Left colon (tissue), 2 donors: ENCODE data around the gene TEAD1. TPM values are rescaled to one million over a fixed set of nuclear protein-coding genes. Genes with fewer than 3 reads are reported as not detected.
"Not testable (repeated sequence)": the region's sequence is repeated elsewhere in the genome, so short reads cannot be mapped to it uniquely, and the experiment has no call there.

Experiments used
- ATAC-seq: fragments of 200-7000 bp; cut with Tn5 transposase; one replicate; pipeline ENCODE4 v1.9.1; 2020; ENCODE audit warnings: mild to moderate bottlenecking, moderate library complexity
- DNase-seq, 2 donors: peaks; one replicate each; pipeline ENCODE4 v3.0.0-alpha.2; 2020
- intact Hi-C, 2 donors: fragments of 100-400 bp; cut with DNase I in 1 of 2; cut with micrococcal nuclease in 1 of 2; formaldehyde crosslinking; loops; one replicate each; pipeline versions ENCODE4 v1.11.2 to v1.14.0; 2022; cut with DNase I, micrococcal nuclease
- total RNA-seq, 2 donors: library from RNA; stranded (reverse); fragmentation: NEBNext Ultra II Directional; extraction: Animal tissue kit (Norgen Biotek cat#: 25700); gene quantifications; one replicate each; pipeline ENCODE4 v1.2.1, GENCODE V29; 2021
- donor health status: DM: no; HTN: no; CAD: no.
- donor health status: DM: yes; HTN: yes; CAD: no.

Gene TEAD1
- total RNA-seq, 2 donors from 2014 or later: 43.0 to 51.3 TPM

GRCh38 chr11:12854297-12854661, 180.1 kb downstream of the TEAD1 start:
- no peak for DNase-seq
- ATAC-seq: peak; percentile 29
- intact Hi-C loops: no loop called here

DNA sequence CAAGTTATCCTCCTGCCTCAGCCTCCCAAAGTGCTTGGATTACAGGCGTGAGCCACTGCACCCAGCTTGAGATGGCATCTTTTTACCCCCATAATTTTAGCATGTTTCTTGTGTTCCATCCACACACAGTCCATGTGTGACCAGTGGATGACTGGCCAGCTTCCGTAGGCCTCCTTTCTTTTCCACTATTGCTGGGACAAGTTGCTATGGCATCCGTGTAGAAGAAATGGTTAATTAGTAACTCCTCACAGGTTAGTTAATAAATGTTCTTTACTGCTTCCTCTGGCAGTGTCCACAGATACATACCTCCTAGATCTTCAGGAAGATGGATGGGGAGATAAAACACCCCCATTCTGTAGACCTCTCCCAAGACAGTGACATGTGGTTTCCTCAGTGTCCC, 180.6 kb downstream of the TEAD1 start:
- peak; percentile 88 for ATAC-seq
- peak in 1 of 2 donors; percentile 54 for DNase-seq
- intact Hi-C loops: no loop called here

DNA sequence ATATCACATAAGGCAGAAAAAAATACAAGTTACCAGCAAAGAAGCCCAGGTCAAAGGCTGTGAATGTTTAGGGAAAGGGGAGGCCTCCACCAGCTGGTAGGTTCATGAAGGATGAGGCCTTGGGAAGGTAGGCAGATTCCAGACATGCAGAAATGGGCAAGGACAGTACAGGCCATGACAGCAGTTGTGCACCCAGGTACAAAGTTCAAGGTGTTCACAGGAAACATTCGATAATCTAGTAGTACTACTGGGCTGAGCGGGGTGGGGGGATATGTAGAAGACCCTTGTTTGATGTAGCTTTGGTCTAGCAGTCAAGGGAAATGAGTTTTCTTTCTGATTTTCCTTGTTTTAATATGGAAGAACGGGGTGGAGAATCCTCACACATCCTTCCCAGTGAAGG, 182.1 kb downstream of the TEAD1 start:
- intact Hi-C loops: no loop called here
- ATAC-seq (no peak), DNase-seq (no peak)

DNA sequence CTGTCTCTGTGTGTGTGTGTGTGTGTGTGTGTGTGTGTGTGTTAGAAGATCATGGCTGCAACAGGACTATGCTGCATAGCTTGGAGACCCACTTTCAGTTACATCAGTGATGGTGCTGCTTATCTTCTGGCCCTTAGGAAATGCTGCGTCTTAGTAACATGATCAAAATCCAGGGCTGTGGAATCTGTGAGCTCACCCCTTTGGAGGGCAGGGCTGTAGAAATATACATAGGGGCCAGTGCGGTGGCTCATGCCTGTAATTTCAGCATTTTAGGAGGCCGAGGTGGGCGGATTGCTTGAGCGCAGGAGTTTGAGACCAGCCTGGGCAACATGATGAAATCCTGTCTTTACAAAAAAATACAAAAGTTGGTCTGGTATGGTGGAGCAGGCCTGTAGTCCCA, 183.4 kb downstream of the TEAD1 start:
- DNase-seq (no peak), ATAC-seq (no peak)
- intact Hi-C loops: no loop called here

DNA sequence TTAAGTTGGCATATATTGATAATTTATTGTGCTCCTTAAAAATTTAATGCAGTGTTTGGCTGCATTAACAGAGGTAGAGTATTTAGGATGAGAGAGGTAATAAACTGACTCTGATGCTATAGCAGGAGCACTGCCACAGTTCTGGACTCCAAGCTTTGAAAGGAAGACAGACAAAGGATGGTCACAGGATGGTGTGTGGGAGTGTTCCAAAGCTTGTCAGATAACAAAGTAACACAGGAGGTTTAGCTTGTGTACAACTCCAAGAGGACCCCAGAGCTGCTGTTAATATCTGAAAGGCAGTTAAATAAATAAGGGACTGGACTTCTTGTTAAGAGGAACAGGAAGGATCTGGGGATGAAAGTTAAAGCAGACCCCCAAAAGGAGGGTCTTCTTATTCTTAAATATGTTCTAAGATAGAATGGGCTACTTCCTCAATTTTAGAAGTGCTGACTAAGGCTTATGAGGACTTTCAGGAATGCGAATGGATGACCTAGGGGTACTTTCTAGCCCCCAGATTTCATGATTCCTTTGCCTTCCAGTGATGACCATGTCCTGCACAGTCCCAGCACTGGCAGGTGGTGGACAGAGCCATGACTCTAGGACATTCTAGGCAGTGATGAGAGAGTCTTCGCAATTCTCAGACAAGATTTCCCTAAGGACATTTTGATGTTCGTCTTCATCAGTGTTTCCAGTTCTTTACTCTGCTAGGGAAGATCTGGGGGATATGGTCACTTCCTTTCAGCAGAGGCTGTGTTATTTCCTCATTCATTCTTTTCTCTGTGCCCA, 185.8 kb downstream of the TEAD1 start:
- intact Hi-C loops: no loop called here
- ATAC-seq: no peak
- DNase-seq: no peak

DNA sequence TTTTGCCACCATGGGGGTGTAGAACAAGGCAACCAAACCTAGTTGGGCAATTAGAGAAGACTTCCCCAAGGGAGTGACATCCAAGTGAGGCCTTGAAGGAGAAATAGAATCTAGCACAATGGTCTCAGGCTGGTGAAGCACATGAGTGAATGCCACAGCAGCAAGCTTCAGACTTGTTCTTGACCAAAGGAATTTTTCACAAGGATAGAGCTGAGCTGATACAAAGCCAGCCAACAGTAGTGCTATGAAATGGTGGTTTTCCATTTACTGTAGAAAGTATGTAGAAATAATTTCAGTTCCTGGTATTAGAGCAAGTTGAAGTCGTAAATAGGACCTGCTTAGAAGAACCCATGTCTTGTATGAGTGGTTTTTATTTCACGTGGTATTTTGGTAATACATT, 186.6 kb downstream of the TEAD1 start:
- no peak for ATAC-seq
- no peak for DNase-seq
- intact Hi-C loops: no loop called here

GRCh38 chr11:12862696-12863469, 188.7 kb downstream of the TEAD1 start:
- DNase-seq: no peak
- no peak for ATAC-seq
- intact Hi-C loops: no loop called here

GRCh38 chr11:12863605-12864121, 189.4 kb downstream of the TEAD1 start:
- no peak for DNase-seq
- intact Hi-C loops: no loop called here
- no peak for ATAC-seq

DNA sequence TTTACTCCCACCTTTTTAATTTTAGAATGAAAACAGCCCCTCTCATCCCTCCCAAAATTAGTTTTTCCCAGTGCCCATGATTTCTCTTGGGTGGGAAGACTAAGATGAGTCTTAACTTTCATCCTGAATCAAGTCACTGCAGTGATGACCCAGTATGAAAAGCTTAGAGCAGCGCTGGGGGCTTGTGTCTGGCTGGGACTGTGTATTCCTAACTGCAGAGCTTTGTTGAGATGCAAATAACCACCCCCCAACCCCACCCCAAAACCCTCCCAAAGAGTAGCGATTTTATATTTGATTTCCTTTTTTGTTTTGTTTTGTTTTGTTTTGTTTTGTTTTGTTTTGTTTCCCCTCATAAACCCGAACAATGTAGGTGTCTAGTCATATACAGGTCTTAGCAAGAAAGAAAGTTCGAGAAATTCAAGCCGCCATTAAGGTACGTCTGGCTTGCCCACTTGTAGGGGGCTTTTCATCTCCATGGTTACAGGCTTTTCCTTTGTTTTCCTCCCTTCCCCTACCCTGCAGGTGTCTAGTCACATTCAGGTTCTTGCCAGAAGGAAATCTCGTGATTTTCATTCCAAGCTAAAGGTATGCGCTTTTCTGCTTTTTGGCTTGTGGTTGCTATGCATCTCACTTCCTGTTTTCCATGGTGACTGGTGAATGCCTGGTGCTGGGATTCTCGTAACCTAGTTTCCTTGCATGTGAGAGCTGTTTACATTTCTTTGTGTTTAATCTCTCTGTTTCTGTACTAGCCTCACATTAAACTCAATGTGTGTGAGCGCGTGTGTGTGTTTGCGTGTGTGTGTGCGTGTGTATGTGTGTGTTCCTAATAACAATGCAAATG, 190.3 kb downstream of the TEAD1 start:
- DNase-seq (no peak), ATAC-seq (peak; percentile 59)
- intact Hi-C loops: no loop called here

- DNase-seq: no peak
- intact Hi-C loops: no loop called here
- ATAC-seq: no peak
These were observed 191.8 kb downstream of the TEAD1 start for GRCh38 chr11:12865863-12866595.

DNA sequence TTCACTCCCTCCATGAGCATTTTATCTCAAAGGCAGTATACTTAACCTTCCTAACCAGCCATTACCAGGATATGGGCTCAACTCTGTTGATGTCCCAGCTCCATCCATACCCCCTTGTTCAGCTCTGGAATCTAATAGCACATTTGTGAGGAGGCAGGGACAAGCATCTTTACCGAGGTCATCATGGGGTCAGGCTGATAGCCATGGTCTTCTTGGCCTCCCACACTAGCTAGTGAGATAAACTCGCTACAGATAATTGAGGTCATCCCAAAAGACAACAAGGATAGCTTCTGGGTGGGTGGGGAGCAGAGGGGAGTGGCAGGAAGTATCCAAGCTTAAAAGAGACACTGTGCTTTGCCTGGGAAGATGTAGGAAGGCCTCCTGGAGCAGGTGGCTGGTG, 193.3 kb downstream of the TEAD1 start:
- ATAC-seq: no peak
- no peak for DNase-seq
- intact Hi-C loops: no loop called here

GRCh38 chr11:12868315-12869073, 194.3 kb downstream of the TEAD1 start:
- intact Hi-C loops: no loop called here
- no peak for ATAC-seq

GRCh38 chr11:12871241-12871640, 197.0 kb downstream of the TEAD1 start:
- ATAC-seq: no peak
- intact Hi-C loops: no loop called here
- no peak for DNase-seq

More at GRCh38 chr11:12868315-12869073, 194.3 kb downstream of the TEAD1 start:
- no peak for DNase-seq

GRCh38 chr11:12871788-12872321, 197.6 kb downstream of the TEAD1 start:
- DNase-seq (no peak), ATAC-seq (no peak)
- intact Hi-C loops: no loop called here

DNA sequence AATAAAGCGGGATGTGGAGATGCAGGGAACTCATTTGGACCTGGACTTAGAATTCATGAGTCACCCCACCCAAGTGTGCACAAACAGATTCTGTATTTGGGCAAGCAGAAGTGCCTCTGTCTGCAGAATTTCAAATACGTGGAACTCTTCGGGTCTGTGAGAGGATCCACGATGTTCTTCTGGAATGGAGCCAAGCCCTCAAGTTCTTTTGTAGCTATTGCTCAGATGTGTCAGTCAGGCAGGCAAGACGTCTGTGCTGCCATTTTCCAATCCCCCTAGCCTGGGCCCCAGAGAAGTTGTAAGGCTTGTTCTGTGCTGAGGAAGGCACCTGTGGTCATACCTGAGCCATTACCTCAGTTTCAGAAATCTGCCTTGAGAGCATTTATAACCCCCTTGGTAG, 202.1 kb downstream of the TEAD1 start:
- intact Hi-C loops: no loop called here
- DNase-seq (no peak), ATAC-seq (no peak)

- intact Hi-C loops: no loop called here
- no peak for DNase-seq
- no peak for ATAC-seq
These were observed 202.8 kb downstream of the TEAD1 start for GRCh38 chr11:12876988-12877387.

GRCh38 chr11:12877508-12877907, 203.3 kb downstream of the TEAD1 start:
- DNase-seq, intact Hi-C loops, ATAC-seq: not testable (repeated sequence)

DNA sequence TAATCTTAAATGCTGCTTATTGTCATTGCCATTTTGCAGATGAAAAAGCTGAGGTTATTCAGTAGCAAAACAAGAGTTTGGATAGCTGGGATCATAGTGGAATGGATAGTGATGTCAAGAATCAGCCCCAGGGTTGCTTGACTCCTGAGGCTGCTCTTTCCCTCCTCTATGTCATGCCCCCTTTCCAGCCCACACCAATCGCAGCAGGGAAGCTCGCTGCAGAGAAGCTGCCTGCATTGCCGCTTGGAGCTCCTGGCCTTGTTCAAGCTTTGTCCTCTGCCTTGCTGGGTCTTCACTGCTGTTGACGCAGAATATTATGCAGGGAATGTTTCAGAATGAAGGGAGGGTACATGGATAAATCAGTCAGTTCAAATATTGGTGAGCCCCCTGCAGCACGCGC, 206.1 kb downstream of the TEAD1 start:
- ATAC-seq (no peak), DNase-seq (no peak)
- intact Hi-C loops: no loop called here
